Thoracic aorta (tissue), 2 donors: ENCODE results near the gene AKAP9. TPM values are rescaled to one million over a fixed set of nuclear protein-coding genes. Genes with fewer than 3 reads are reported as not detected.
"Not testable (repeated sequence)": the region's sequence is repeated elsewhere in the genome, so short reads cannot be mapped to it uniquely, and the experiment has no call there.

Experiments
- ATAC-seq: fragments of 150-250 bp; one replicate; pipeline ENCODE4 v1.8.0; 2017; ENCODE audit warnings: low read depth; ENCODE audit not compliant: insufficient number of reproducible peaks, low FRiP score
- DNase-seq: peaks from one replicate; pipeline ENCODE4 v3.0.0-alpha.2; 2020; ENCODE audit warnings: low spot score
- H3K27ac ChIP-seq, 2 donors: fragments of 200-600 bp; sonication (generic); 1 replicate in 1 of 2; 2 replicates in 1 of 2; pipeline ENCODE4 v1.5.1; 2016; ENCODE audit warnings: mild to moderate bottlenecking in 2 of 2, moderate library complexity in 2 of 2
- H3K27me3 ChIP-seq: fragments of 200-600 bp; sonication (generic); replicated peaks from 2 replicates; pipeline ENCODE4 v1.6.0; 2016; ENCODE audit warnings: mild to moderate bottlenecking; ENCODE audit not compliant: insufficient read depth
- H3K36me3 ChIP-seq: fragments of 200-600 bp; sonication (generic); one replicate; pipeline ENCODE4 v1.5.1; 2016
- H3K4me1 ChIP-seq, 2 donors: fragments of 200-600 bp; sonication (generic); 1 replicate in 1 of 2; 2 replicates in 1 of 2; pipeline versions ENCODE4 v1.5.1 to v1.6.0; 2016; ENCODE audit warnings: low read depth in 2 of 2, mild to moderate bottlenecking in 1 of 2; ENCODE audit not compliant: control insufficient read depth in 1 of 2
- H3K4me3 ChIP-seq: fragments of 200-600 bp; sonication (generic); 2 replicates; pipeline ENCODE4 v1.5.1; 2016; ENCODE audit warnings: mild to moderate bottlenecking
- H3K9me3 ChIP-seq: fragments of 200-600 bp; sonication (generic); 2 replicates; pipeline ENCODE4 v1.5.1; 2016
- total RNA-seq, 2 donors: library from RNA; depleted of rRNA; stranded (reverse); fragments of >200 nt; gene quantifications; one replicate each; pipeline versions ENCODE4 v1.1.0 to v1.2.3, GENCODE V29; 2016
- TF ChIP-seq, protein P1 (sequence below): fragments of 200-600 bp; sonication (generic); IDR thresholded peaks from one replicate; pipeline ENCODE4 v1.5.1; 2019; ENCODE audit warnings: antibody characterized with exemption

The AKAP9 gene
- total RNA-seq, 2 donors from 2014 or later: 49.8 to 72.1 TPM

DNA sequence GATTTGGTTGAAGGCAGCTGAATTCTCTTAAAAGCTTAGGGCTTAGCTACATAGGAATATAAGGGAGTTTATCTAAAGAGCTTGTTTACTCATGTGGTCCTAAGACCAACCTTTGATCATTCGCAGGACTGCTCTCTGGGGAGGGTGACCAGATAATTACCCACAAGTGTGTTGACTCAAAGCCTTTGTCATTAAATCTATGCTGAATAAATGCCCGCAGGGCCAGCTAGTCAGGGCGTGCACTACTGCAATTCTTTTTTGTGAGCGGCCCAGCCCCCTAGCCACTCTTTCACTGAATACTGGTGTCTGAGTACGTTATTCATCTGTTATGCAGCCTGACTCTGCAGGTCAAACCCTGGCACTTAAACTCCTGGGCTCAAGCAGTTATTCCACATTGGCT, 69.6 kb downstream of the AKAP9 start:
- Histone ChIP-seq H3K9me3 (no peaks in the 10 kb centered on the region), H3K4me3 (no peak overlapping the region), H3K27ac (no peak overlapping the region), H3K27me3 (no peaks in the 10 kb centered on the region), H3K4me1 (no peaks in the 10 kb centered on the region), H3K36me3 (peaks cover 5% of the 10 kb centered on the region)
- TF ChIP-seq, protein P1, sequence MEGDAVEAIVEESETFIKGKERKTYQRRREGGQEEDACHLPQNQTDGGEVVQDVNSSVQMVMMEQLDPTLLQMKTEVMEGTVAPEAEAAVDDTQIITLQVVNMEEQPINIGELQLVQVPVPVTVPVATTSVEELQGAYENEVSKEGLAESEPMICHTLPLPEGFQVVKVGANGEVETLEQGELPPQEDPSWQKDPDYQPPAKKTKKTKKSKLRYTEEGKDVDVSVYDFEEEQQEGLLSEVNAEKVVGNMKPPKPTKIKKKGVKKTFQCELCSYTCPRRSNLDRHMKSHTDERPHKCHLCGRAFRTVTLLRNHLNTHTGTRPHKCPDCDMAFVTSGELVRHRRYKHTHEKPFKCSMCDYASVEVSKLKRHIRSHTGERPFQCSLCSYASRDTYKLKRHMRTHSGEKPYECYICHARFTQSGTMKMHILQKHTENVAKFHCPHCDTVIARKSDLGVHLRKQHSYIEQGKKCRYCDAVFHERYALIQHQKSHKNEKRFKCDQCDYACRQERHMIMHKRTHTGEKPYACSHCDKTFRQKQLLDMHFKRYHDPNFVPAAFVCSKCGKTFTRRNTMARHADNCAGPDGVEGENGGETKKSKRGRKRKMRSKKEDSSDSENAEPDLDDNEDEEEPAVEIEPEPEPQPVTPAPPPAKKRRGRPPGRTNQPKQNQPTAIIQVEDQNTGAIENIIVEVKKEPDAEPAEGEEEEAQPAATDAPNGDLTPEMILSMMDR: no peak
- ATAC-seq: no peak
- DNase-seq: no peak

DNA sequence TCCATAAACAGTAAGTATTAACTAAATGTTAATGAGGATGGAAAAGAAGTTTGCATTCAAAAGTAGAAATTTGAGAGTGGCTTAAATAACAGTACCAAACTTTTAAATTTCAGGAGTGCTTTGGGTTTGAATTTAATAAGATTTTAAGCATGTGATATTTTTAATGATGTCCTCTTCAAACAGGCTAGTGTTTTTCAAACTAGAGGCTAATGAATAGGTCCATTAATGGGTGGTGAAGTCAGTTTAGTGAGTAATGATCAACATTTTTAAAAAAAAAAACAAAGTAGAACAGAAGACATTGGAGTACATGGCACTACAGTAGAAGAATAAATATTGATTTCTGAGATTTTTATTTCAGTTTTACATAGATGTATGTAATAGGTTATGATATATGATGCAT, 72.9 kb downstream of the AKAP9 start:
- H3K27me3 ChIP-seq: no peaks in the 10 kb centered on the region
- H3K4me1 ChIP-seq: no peaks in the 10 kb centered on the region
- H3K4me3 ChIP-seq: no peak overlapping the region
- no peak for DNase-seq
- H3K9me3 ChIP-seq: no peaks in the 10 kb centered on the region
- H3K27ac ChIP-seq: no peak overlapping the region
- TF ChIP-seq, protein P1: no peak
- ATAC-seq: no peak
- H3K36me3 ChIP-seq: no peaks in the 10 kb centered on the region

DNA sequence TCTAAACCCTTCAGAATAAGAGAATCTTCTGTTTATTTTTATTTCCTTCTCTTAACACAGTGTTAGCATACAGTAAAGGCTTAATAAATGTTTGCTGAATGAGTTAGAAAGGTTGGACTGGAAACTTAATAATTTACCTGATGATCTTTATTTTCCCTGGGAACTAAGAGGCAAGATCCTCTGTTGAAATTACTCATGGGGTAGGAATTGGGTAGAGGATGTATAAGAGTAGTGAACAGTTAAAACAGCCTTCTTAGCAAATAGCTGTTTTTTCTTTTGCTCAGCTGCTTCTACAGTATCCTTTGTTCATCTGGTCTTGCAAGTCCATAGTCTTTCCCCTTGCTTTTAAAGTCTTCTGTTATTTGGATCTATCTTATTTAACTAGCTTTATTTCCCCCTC, 80.0 kb downstream of the AKAP9 start:
- ATAC-seq: no peak
- DNase-seq: no peak
- TF ChIP-seq, protein P1: no peak
- Histone ChIP-seq H3K4me1 (peaks cover 0 to 7% of the 10 kb centered on the region in 2 donors), H3K27me3 (no peaks in the 10 kb centered on the region), H3K27ac (no peak overlapping the region), H3K36me3 (peaks cover under 1% of the 10 kb centered on the region), H3K4me3 (no peak overlapping the region), H3K9me3 (no peaks in the 10 kb centered on the region)

DNA sequence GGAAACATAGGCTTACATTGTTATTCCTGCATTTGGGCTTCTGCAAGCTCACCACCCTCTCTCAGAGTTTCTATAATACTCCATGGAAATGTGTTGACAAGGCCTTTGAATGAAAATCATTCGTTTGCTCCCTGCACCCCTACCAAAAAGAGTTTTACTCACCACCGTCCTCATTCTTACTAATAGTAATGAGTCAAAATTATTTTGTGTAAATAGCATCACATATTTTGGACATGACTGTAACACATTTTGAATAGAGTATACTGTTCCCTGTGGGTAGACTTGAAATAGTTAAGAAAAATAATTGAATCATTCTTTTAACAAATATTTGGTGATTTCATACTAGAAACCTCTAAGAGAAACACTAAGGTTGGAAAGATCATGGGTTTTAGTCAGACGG, 84.6 kb downstream of the AKAP9 start:
- ATAC-seq (peak; percentile 43), DNase-seq (no peak)
- peaks cover 12% of the 10 kb centered on the region for H3K36me3 ChIP-seq
- H3K27me3 ChIP-seq: no peaks in the 10 kb centered on the region
- H3K27ac ChIP-seq: no peak overlapping the region
- no peak overlapping the region for H3K4me3 ChIP-seq
- peaks cover 0 to 7% of the 10 kb centered on the region in 2 donors for H3K4me1 ChIP-seq
- no peaks in the 10 kb centered on the region for H3K9me3 ChIP-seq
- TF ChIP-seq, protein P1: no peak

DNA sequence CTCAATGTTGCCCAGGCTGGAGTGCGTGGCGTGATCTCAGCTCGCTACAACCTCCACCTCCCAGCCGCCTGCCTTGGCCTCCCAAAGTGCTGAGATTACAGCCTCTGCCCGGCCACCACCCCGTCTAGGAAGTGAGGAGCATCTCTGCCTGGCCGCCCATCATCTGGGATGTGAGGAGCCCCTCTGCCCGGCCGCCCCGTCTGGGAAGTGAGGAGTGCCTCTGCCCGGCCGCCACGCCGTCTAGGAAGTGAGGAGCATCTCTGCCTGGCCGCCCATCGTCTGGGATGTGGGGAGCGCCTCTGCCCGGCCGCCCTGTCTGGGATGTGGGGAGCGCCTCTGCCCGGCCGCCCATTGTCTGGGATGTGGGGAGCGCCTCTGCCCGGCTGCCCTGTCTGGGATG, 86.0 kb downstream of the AKAP9 start:
- not testable (repeated sequence) for DNase-seq, H3K9me3 ChIP-seq, H3K27ac ChIP-seq, H3K27me3 ChIP-seq, H3K4me3 ChIP-seq, H3K4me1 ChIP-seq, ATAC-seq
- H3K36me3 ChIP-seq: peaks cover 16% of the 10 kb centered on the region

DNA sequence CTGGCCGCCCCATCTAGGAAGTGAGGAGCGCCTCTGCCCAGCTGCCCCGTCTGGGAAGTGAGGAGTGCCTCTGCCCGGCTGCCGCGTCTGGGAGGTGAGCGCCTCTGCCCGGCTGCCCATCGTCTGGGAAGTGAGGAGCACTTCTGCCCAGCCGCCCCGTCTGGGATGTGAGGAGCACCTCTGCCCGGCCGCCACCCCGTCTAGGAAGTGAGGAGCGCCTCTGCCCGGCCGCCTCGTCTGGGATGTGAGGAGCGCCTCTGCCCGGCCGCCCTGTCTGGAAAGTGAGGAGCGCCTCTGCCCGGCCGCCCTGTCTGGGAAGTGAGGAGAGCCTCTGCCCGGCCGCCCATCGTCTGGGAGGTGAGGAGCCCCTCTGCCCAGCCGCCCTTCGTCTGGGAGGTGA, 86.5 kb downstream of the AKAP9 start:
- H3K4me3 ChIP-seq, H3K4me1 ChIP-seq, ATAC-seq, H3K27ac ChIP-seq, DNase-seq, H3K9me3 ChIP-seq, H3K27me3 ChIP-seq: not testable (repeated sequence)
- peaks cover 16% of the 10 kb centered on the region for H3K36me3 ChIP-seq
